Neutrophil (primary cell): Measurements from ENCODE around the gene MS4A12.

Experiments used
- H3K27ac ChIP-seq: fragments of 200-600 bp; sonication (generic); 2 replicates; pipeline ENCODE4 v1.5.1; 2016; ENCODE audit warnings: mild to moderate bottlenecking, moderate library complexity
- H3K27me3 ChIP-seq: fragments of 200-600 bp; sonication (generic); 2 replicates; pipeline ENCODE4 v1.6.0; 2016; ENCODE audit warnings: mild to moderate bottlenecking
- H3K36me3 ChIP-seq: fragments of 200-600 bp; sonication (generic); 2 replicates; pipeline ENCODE4 v1.5.1; 2017
- H3K4me1 ChIP-seq, 2 experiments: fragments of 200-600 bp in 1 of 2; sonication (generic) in 1 of 2; 1 replicate in 1 of 2; 2 replicates in 1 of 2; pipeline versions ENCODE4 v1.5.1 to v1.6.1; 2013 to 2016; ENCODE audit warnings: low read depth in 1 of 2, low read length in 1 of 2, mild to moderate bottlenecking in 1 of 2, moderate library complexity in 1 of 2; ENCODE audit not compliant: control insufficient read depth in 1 of 2, insufficient read depth in 1 of 2
- H3K4me3 ChIP-seq, 2 experiments: fragments of 200-600 bp in 1 of 2; sonication (generic) in 1 of 2; 1 replicate in 1 of 2; 2 replicates in 1 of 2; pipeline ENCODE4 v1.5.1; 2013 to 2016; ENCODE audit warnings: low read depth in 1 of 2, low read length in 1 of 2, mild to moderate bottlenecking in 1 of 2, moderate library complexity in 1 of 2
- H3K9me3 ChIP-seq: fragments of 200-600 bp; sonication (generic); 2 replicates; pipeline ENCODE4 v1.5.1; 2016
- CTCF ChIP-seq: fragments of 200-600 bp; sonication (generic); IDR thresholded peaks from 2 replicates; pipeline ENCODE4 v1.5.1; 2016; ENCODE audit warnings: antibody characterized with exemption

MS4A12 gene

DNA sequence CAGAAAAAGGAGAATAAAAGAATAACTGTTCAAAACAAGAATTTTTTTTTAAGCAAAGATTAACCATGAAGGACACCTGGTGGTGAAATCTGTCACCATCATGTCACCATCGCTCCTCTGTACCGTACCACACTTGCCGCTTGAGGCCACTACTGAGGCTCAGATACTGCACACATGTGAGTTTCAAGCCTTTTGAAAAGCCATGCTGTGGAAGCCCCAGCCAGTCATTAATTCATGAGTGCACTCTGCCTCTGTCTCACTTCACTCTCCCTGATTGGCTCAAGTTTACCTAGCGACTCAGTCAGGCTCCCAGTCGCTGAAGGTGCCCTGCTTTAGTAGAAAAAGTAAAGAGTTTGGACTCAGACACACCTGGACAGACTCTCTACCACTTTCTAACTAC, 6.6 kb upstream of the MS4A12 start:
- H3K9me3 ChIP-seq: no peaks in the 10 kb centered on the region
- no peaks in the 10 kb centered on the region for H3K36me3 ChIP-seq
- H3K4me3 ChIP-seq: no peak overlapping the region
- no peaks in the 10 kb centered on the region for H3K27me3 ChIP-seq
- no peak for TF ChIP-seq CTCF
- H3K27ac ChIP-seq: no peak overlapping the region
- peaks cover 9 to 21% of the 10 kb centered on the region in 2 experiments for H3K4me1 ChIP-seq

GRCh38 chr11:60493454-60493853, 876 bp downstream of the MS4A12 start:
- H3K4me1 ChIP-seq: no peaks in the 10 kb centered on the region
- H3K4me3 ChIP-seq: no peak overlapping the region

GRCh38 chr11:60498399-60498798, 5.8 kb downstream of the MS4A12 start:
- H3K4me1 ChIP-seq: no peaks in the 10 kb centered on the region
- H3K4me3 ChIP-seq: no peak overlapping the region
- no peaks in the 10 kb centered on the region for H3K36me3 ChIP-seq
- no peak for TF ChIP-seq CTCF
- H3K27me3 ChIP-seq: no peaks in the 10 kb centered on the region
- H3K9me3 ChIP-seq: no peaks in the 10 kb centered on the region
- H3K27ac ChIP-seq: no peak overlapping the region

More at GRCh38 chr11:60493454-60493853, 876 bp downstream of the MS4A12 start:
- no peaks in the 10 kb centered on the region for H3K9me3 ChIP-seq
- no peaks in the 10 kb centered on the region for H3K27me3 ChIP-seq
- no peak for TF ChIP-seq CTCF
- H3K27ac ChIP-seq: no peak overlapping the region
- H3K36me3 ChIP-seq: no peaks in the 10 kb centered on the region

DNA sequence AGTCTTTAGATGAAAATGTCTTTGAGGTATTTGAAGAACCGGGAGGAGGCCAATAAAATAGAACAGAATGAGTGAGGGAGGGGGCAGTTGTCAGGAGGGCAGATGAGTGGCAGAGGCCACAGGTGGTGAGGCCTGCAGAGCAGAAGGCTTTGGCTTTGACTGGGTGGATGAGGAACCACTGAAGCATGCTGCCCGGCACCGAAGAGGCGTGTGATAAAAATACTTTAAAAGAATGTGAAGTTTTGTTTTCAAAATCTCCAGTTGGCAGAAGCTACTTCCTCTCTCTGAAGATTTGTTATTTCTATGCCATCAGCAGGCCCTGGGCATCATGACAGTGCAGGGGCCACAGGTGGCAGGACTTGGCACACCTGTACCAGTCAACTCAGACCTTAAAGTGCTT, 6.3 kb downstream of the MS4A12 start:
- Histone ChIP-seq H3K9me3 (no peaks in the 10 kb centered on the region), H3K27ac (no peak overlapping the region), H3K4me1 (no peaks in the 10 kb centered on the region), H3K4me3 (no peak overlapping the region), H3K36me3 (no peaks in the 10 kb centered on the region), H3K27me3 (no peaks in the 10 kb centered on the region)
- TF ChIP-seq CTCF: no peak

GRCh38 chr11:60500276-60500910, 7.8 kb downstream of the MS4A12 start:
- Histone ChIP-seq H3K9me3 (no peaks in the 10 kb centered on the region), H3K4me3 (no peak overlapping the region), H3K36me3 (no peaks in the 10 kb centered on the region), H3K27ac (no peak overlapping the region), H3K27me3 (no peaks in the 10 kb centered on the region), H3K4me1 (no peaks in the 10 kb centered on the region)
- no peak for TF ChIP-seq CTCF
